WI38 (cell line): ENCODE results near the gene CERK.

Experiments used
- H3K4me3 ChIP-seq: 2 replicates; pipeline ENCODE4 v1.5.1; 2011; ENCODE audit warnings: low read depth, mild to moderate bottlenecking, control low read depth, low read length
- CTCF ChIP-seq: IDR thresholded peaks from 2 replicates; pipeline ENCODE4 v1.5.1; 2012; ENCODE audit warnings: low read depth, mild to moderate bottlenecking, control low read depth, low read length

CERK gene

DNA sequence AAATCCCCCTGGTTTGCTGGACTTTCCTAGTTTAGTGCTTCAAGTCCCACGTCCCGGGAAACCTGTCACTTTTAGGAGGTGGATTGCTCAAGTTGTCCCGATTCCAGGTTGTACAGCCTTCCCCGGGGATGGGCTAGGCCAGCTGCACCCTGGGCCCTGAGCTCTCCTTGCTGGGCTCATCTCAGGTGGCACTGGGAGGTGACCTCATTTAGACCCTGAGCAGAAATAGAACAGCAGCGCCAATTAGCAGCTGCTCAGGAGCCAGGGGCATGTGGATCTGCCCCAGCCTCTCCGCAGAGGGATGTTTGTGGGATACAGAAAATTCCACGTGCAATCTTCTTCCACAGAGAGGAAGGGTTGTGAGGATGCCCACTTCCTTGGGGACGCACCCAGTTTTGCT lies 9.6 kb upstream of the CERK start:
- TF ChIP-seq CTCF = no peak
- no peak overlapping the region for H3K4me3 ChIP-seq

- TF ChIP-seq CTCF = no peak
- no peak overlapping the region for H3K4me3 ChIP-seq
Measured at GRCh38 chr22:46746620-46747019, 8.6 kb upstream of the CERK start.

DNA sequence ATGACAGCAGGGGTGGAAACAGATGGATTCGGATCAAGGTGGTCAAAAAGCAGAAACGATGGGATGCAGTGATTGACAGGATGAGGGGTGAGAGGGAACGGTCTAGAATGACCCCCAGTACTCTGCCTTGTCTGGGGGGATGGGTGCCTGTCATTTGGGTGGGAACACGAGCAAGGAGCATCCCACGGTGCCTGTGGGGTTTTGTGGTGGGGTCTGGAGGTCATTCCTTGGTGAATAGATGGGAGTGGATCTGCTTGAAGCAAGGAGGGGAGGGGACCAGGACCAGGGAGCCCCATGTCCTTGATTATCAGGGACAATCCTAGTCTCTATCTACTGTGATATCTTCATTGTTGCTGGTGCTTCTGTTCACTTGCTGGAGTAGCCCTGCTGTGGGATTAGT lies 8.1 kb upstream of the CERK start:
- no peak overlapping the region for H3K4me3 ChIP-seq
- no peak for TF ChIP-seq CTCF

GRCh38 chr22:46744581-46744980 lies 6.5 kb upstream of the CERK start:
- TF ChIP-seq CTCF = no peak
- no peak overlapping the region for H3K4me3 ChIP-seq

- no peak for TF ChIP-seq CTCF
- no peak overlapping the region for H3K4me3 ChIP-seq
Measured at GRCh38 chr22:46742576-46743221, 4.6 kb upstream of the CERK start.

DNA sequence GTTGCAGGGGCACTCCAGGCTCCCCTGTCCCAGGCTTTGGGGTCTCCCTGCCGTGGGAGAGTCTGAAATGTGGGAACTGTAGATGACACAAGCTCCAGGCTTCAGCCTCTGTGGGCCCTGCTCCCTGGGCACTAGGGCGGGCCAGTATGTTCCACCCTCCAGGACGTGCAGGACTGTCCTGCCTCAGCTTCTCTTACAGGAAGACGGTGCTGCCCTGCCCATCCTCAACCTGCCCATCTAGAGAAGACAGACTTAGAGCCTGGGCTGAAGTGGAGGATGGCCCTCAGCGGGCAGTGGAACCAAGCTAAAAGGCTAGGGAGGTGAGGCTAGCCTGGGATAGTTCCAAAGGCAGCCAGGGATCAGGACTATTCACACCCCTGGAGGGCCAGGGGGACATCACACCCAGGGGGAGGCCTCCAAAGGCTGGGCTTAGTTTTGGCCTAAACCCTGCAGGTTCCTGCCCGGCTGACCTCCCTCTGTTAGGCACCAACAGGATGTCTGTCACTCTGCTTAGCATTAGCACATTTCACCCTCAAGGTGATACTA lies 4.0 kb upstream of the CERK start:
- no peak overlapping the region for H3K4me3 ChIP-seq
- TF ChIP-seq CTCF = no peak

DNA sequence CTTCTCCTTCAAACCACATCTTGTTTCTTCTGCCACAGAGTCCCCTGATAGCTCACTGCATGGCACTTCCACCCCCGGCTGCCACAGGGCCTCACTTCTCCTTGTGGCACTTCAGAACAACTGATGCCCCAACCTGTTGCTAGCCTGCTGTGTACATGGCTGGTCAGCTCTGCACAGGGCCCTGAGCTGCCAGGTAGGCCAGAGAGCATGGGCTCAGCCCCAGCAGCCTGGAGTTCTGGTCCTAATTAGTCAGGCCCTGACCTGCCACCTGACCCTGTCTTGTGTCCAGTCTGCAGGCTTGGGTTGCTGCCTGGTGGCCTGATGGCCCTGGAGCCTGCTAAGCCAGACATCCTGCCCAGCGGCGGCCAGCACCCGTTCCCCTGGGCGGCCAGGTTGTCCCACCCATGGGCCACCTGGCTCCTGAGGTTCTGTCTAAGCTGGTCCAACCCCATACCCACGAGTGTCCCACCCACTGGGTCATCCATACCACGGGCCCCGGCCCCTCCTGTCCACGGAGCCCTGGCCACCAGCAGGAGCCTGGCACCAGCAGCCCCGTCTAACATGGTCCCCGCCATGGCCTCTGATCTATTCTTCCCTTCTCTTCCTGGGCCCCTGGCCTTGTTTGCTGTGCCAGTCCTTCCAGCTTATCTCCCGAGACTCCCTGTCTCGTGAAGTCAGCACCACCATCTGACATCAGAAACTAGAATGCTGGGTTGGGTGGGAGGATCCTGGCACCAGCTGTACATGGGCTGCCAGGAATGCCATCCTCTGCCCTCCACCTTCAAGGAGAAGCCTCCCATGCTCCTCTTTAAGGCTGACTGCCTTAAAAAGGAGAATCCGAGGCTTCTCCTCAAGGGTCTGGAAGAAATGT lies 3.1 kb upstream of the CERK start:
- H3K4me3 ChIP-seq = no peak overlapping the region
- no peak for TF ChIP-seq CTCF
